DMS114 treated with DMSO at 0.1 percent for 48 hours (cell line): ENCODE measurements around the gene PRMT7.

Experiments used
- DNase-seq: peaks from one replicate; lab custom pipeline; 2025; ENCODE audit not compliant: unreplicated experiment; lab: John Stamatoyannopoulos, UW

Gene PRMT7

GRCh38 chr16:68300734-68301459, 9.9 kb upstream of the PRMT7 start:
- DNase-seq: no peak

GRCh38 chr16:68306633-68307032, 4.2 kb upstream of the PRMT7 start:
- no peak for DNase-seq

- DNase-seq: no peak
Observed at GRCh38 chr16:68309799-68310198, 1.0 kb upstream of the PRMT7 start.

GRCh38 chr16:68310437-68310773, 414 bp upstream of the PRMT7 start:
- DNase-seq: no peak

GRCh38 chr16:68313116-68313515, 2.3 kb downstream of the PRMT7 start:
- no peak for DNase-seq

GRCh38 chr16:68319185-68319908, 8.5 kb downstream of the PRMT7 start:
- no peak for DNase-seq

- no peak for DNase-seq
Observed at GRCh38 chr16:68324336-68324735, 13.5 kb downstream of the PRMT7 start.

- DNase-seq: no peak
Observed at GRCh38 chr16:68324780-68325357, 14.1 kb downstream of the PRMT7 start.

- peak; percentile 65 for DNase-seq
Observed at GRCh38 chr16:68328151-68328859, 17.5 kb downstream of the PRMT7 start.

GRCh38 chr16:68328860-68329390, 18.1 kb downstream of the PRMT7 start:
- DNase-seq: no peak

- no peak for DNase-seq
Observed at GRCh38 chr16:68331879-68332410, 21.1 kb downstream of the PRMT7 start.

- no peak for DNase-seq
Observed at GRCh38 chr16:68332411-68333121, 21.7 kb downstream of the PRMT7 start.

- DNase-seq: no peak
Observed at GRCh38 chr16:68335175-68335574, 24.4 kb downstream of the PRMT7 start.

- DNase-seq: no peak
Observed at GRCh38 chr16:68338326-68339119, 27.7 kb downstream of the PRMT7 start.

- DNase-seq: no peak
Observed at GRCh38 chr16:68339214-68339613, 28.4 kb downstream of the PRMT7 start.

- no peak for DNase-seq
Observed at GRCh38 chr16:68342620-68343019, 31.8 kb downstream of the PRMT7 start.

GRCh38 chr16:68343137-68343536, 32.3 kb downstream of the PRMT7 start:
- no peak for DNase-seq

GRCh38 chr16:68344252-68344651, 33.4 kb downstream of the PRMT7 start:
- no peak for DNase-seq

GRCh38 chr16:68345351-68345810, 34.6 kb downstream of the PRMT7 start:
- no peak for DNase-seq
